HCT116 (cell line): ENCODE results near the gene INPP5E.

Experiments
- CBX3 ChIP-seq: IDR thresholded peaks from 2 replicates; pipeline ENCODE4 v1.6.1; 2012; ENCODE audit warnings: low read depth
- CTCF ChIP-seq, 3 experiments: fragments of 200-600 bp in 1 of 3; sonication (generic) in 1 of 3; IDR thresholded peaks in 2 of 3; conservative IDR thresholded peaks in 1 of 3; 2 replicates each; pipeline ENCODE4 v1.5.1; 2012 to 2017; ENCODE audit warnings: low read depth in 2 of 3, low read length in 2 of 3, antibody characterized with exemption in 1 of 3, borderline replicate concordance in 1 of 3, control low read depth in 1 of 3, mild to moderate bottlenecking in 1 of 3, mixed read lengths in 1 of 3, mixed run types in 1 of 3, moderate library complexity in 1 of 3; ENCODE audit not compliant: insufficient read depth in 1 of 3
- EGR1 ChIP-seq: IDR thresholded peaks from 2 replicates; pipeline ENCODE4 v1.6.1; 2012; ENCODE audit warnings: low read depth
- POLR2A ChIP-seq: IDR thresholded peaks from 2 replicates; pipeline ENCODE4 v1.7.0; 2011; ENCODE audit warnings: borderline replicate concordance; ENCODE audit not compliant: insufficient read depth, insufficient read length; ENCODE audit errors: extremely low read depth
- SP1 ChIP-seq: IDR thresholded peaks from 2 replicates; pipeline ENCODE4 v1.6.1; 2012; ENCODE audit warnings: low read depth
- ZFX ChIP-seq: fragments of 450-650 bp; IDR thresholded peaks from 2 replicates; pipeline ENCODE4 v1.6.1; 2017
- ZNF274 ChIP-seq: fragments of 200-500 bp; sonication (Bioruptor generic); IDR thresholded peaks from 2 replicates; pipeline ENCODE4 v1.6.1; 2014; ENCODE audit warnings: mild to moderate bottlenecking, low read depth, low read length, inconsistent platforms

GRCh38 chr9:136393531-136393930, 46.1 kb downstream of the INPP5E start:
- TF ChIP-seq CTCF (IDR thresholded peaks at IDR 0.05 in 2 of 3, conservative IDR thresholded peaks at IDR 0.05 in 1 of 3; ENCODE audit: borderline replicate concordance in 1 of 3, insufficient read depth in 1 of 3, low read depth in 2 of 3, low read length in 2 of 3) (no peak), SP1 (no peak), ZFX (no peak), EGR1 (no peak), ZNF274 (no peak), CBX3 (no peak), POLR2A (no peak)
